GM23338 (cell line): ENCODE data around the gene SERPING1. TPM values are rescaled to one million over a fixed set of nuclear protein-coding genes. Genes with fewer than 3 reads are reported as not detected.

ENCODE experiments used
- ATAC-seq: fragments of 200-7000 bp; cut with Tn5 transposase; 3 replicates; pipeline ENCODE4 v1.9.1; 2020
- DNase-seq: peaks from one replicate; pipeline ENCODE4 v3.0.0-alpha.2; 2015; ENCODE audit warnings: low spot score
- H2AFZ ChIP-seq: fragments of 200-600 bp; sonication (generic); 2 replicates; pipeline ENCODE4 v1.8.0; 2016; ENCODE audit warnings: antibody characterized with exemption, mild to moderate bottlenecking, moderate library complexity
- H3F3A ChIP-seq: fragments of 200-600 bp; sonication (generic); replicated peaks from 2 replicates; pipeline ENCODE4 v1.8.0; 2017; ENCODE audit warnings: antibody characterized with exemption, mixed run types, low read depth
- H3K27ac ChIP-seq: fragments of 200-600 bp; sonication (generic); 2 replicates; pipeline ENCODE4 v1.6.1; 2016; ENCODE audit warnings: low read depth
- H3K27me3 ChIP-seq: fragments of 200-600 bp; sonication (generic); 2 replicates; pipeline ENCODE4 v1.8.0; 2016; ENCODE audit warnings: mild to moderate bottlenecking, mixed run types, moderate library complexity; ENCODE audit not compliant: insufficient read depth
- H3K36me3 ChIP-seq: fragments of 200-600 bp; sonication (generic); 2 replicates; pipeline ENCODE4 v1.8.0; 2016; ENCODE audit warnings: mild to moderate bottlenecking; ENCODE audit not compliant: insufficient read depth
- H3K4me1 ChIP-seq: fragments of 200-600 bp; sonication (generic); 2 replicates; pipeline ENCODE4 v1.8.0; 2016; ENCODE audit warnings: mild to moderate bottlenecking, moderate library complexity; ENCODE audit not compliant: insufficient read depth
- H3K4me2 ChIP-seq: fragments of 200-600 bp; sonication (generic); 2 replicates; pipeline ENCODE4 v1.7.1; 2017; ENCODE audit warnings: mixed run types
- H3K4me3 ChIP-seq: fragments of 200-600 bp; sonication (generic); 2 replicates; pipeline ENCODE4 v1.6.1; 2016; ENCODE audit warnings: mixed run types
- H3K79me2 ChIP-seq: fragments of 200-600 bp; sonication (generic); replicated peaks from 2 replicates; pipeline ENCODE4 v1.8.0; 2017; ENCODE audit warnings: mild to moderate bottlenecking; ENCODE audit not compliant: insufficient read depth
- H3K9me2 ChIP-seq: fragments of 200-600 bp; sonication (generic); 2 replicates; pipeline ENCODE4 v1.8.0; 2017; ENCODE audit not compliant: insufficient read depth
- H4K20me1 ChIP-seq: fragments of 200-600 bp; sonication (generic); replicated peaks from 2 replicates; pipeline ENCODE4 v1.8.0; 2017; ENCODE audit warnings: mild to moderate bottlenecking; ENCODE audit not compliant: insufficient read depth
- H3K27ac Mint-ChIP-seq: 2 replicates; pipeline ENCODE4 v1.8.0; 2020; ENCODE audit warnings: inconsistent platforms, mild to moderate bottlenecking, moderate library complexity, mixed read lengths
- H3K27me3 Mint-ChIP-seq: 3 replicates; pipeline ENCODE4 v1.8.0; 2022; ENCODE audit warnings: low read depth, mild to moderate bottlenecking, moderate library complexity, mixed read lengths, inconsistent platforms; ENCODE audit not compliant: insufficient read depth, poor library complexity
- H3K36me3 Mint-ChIP-seq: 3 replicates; pipeline ENCODE4 v1.8.0; 2021; ENCODE audit warnings: low read depth, mild to moderate bottlenecking, inconsistent platforms, moderate library complexity, mixed read lengths
- H3K4me1 Mint-ChIP-seq: 3 replicates; pipeline ENCODE4 v1.8.0; 2020; ENCODE audit warnings: mild to moderate bottlenecking, inconsistent platforms, mixed read lengths
- H3K4me3 Mint-ChIP-seq: 3 replicates; pipeline ENCODE4 v1.8.0; 2021; ENCODE audit warnings: moderate library complexity, mild to moderate bottlenecking, inconsistent platforms, mixed read lengths
- H3K9me3 Mint-ChIP-seq: 3 replicates; pipeline ENCODE4 v1.8.0; 2020; ENCODE audit warnings: moderate library complexity, mild to moderate bottlenecking, inconsistent platforms, mixed read lengths
- CREB1 ChIP-seq: fragments of 250-450 bp; sonication (Bioruptor Pico); IDR thresholded peaks from 2 replicates; pipeline ENCODE4 v1.5.0; 2020; ENCODE audit warnings: low read depth, mild to moderate bottlenecking, moderate library complexity
- ETS1 ChIP-seq: IDR thresholded peaks from 2 replicates; pipeline ENCODE4 v1.6.1; 2016; ENCODE audit warnings: antibody characterized with exemption
- EZH2 ChIP-seq: fragments of 200-600 bp; sonication (generic); IDR thresholded peaks from one replicate; pipeline ENCODE4 v1.8.0; 2017; ENCODE audit warnings: antibody characterized with exemption, mild to moderate bottlenecking, low read depth; ENCODE audit not compliant: unreplicated experiment
- EZH2phosphoT487 ChIP-seq: fragments of 200-600 bp; sonication (generic); IDR thresholded peaks from one replicate; pipeline ENCODE4 v1.8.1; 2018; ENCODE audit warnings: antibody characterized with exemption; ENCODE audit not compliant: unreplicated experiment
- JUNB ChIP-seq: IDR thresholded peaks from one replicate; pipeline ENCODE4 v1.6.1; 2016; ENCODE audit warnings: antibody characterized with exemption; ENCODE audit not compliant: unreplicated experiment
- NANOG ChIP-seq: IDR thresholded peaks from 2 replicates; pipeline ENCODE4 v1.6.1; 2016; ENCODE audit warnings: antibody characterized with exemption, borderline replicate concordance
- POLR2AphosphoS5 ChIP-seq: IDR thresholded peaks from 2 replicates; pipeline ENCODE4 v1.6.1; 2016; ENCODE audit warnings: antibody characterized with exemption, low read depth
- STAT1 ChIP-seq: IDR thresholded peaks from one replicate; pipeline ENCODE4 v1.6.1; 2016; ENCODE audit warnings: antibody characterized with exemption; ENCODE audit not compliant: unreplicated experiment
- ZNF114 ChIP-seq: fragments of 250-450 bp; sonication (Bioruptor Pico); IDR thresholded peaks from 2 replicates; pipeline ENCODE4 v1.5.0; 2020; ENCODE audit warnings: mild to moderate bottlenecking, moderate library complexity
- ZNF331 ChIP-seq: fragments of 250-450 bp; sonication (Bioruptor Pico); IDR thresholded peaks from 2 replicates; pipeline ENCODE4 v1.5.0; 2020; ENCODE audit warnings: low read depth, mild to moderate bottlenecking, moderate library complexity
- ZNF462 ChIP-seq: fragments of 250-450 bp; sonication (Bioruptor Pico); IDR thresholded peaks from 2 replicates; pipeline ENCODE4 v1.5.0; 2020; ENCODE audit warnings: mild to moderate bottlenecking, moderate library complexity
- polyA plus RNA-seq: library from polyadenylated mRNA; unstranded; fragments of >200 nt; fragmentation: Nextera tagmentation; extraction: Ambion mirVana; gene quantifications from 2 replicates; pipeline ENCODE4 v1.2.1, GENCODE V29; 2016
- total RNA-seq: library from RNA; depleted of rRNA; stranded (reverse); fragments of >200 nt; shearing (Covaris generic); gene quantifications from 2 replicates; pipeline ENCODE4 v1.2.3, GENCODE V29; 2014
- TF ChIP-seq, protein P1 (sequence below), 2 experiments: fragments of 200-600 bp in 1 of 2; sonication (generic) in 1 of 2; conservative IDR thresholded peaks; 2 replicates each; pipeline versions ENCODE4 v1.5.1 to v1.6.1; 2016 to 2017; ENCODE audit warnings: antibody characterized with exemption in 2 of 2, low read depth in 2 of 2, mild to moderate bottlenecking in 2 of 2, moderate library complexity in 1 of 2
- TF ChIP-seq, protein P2 (sequence below): IDR thresholded peaks from one replicate; pipeline ENCODE4 v1.6.1; 2018; ENCODE audit warnings: antibody characterized with exemption; ENCODE audit not compliant: unreplicated experiment

SERPING1 gene
- total and polyA plus RNA-seq, 2 experiments from 2014 or later = 42.3 to 54.7 TPM

DNA sequence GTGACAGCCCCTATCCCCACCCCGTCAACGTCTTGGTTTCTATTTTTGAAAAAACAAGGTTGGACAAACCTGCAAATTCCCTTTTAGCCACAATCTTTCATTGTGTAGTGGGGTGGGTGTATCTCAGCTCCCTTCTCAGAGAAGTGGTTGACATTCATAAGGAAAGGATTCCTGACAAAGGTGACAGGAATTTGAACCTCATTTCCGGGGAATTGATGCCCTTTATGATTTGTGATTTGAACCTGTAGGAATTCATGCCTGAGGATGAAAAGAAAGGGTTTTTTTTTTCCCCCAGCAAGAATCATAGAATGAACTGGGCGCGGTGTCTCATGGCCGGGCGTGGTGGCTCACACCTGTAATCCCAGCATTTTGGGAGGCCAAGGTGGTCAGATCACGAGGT, 37.8 kb downstream of the SERPING1 start:
- Histone ChIP-seq H4K20me1 (peaks cover 4% of the 10 kb centered on the region; the same call in 1 of the 2 replicates), H3K4me2 (no peak overlapping the region), H3F3A (peaks cover 26% of the 10 kb centered on the region), H3K36me3 (0 out of 2 replicates have a peak, but pooled peaks cover 2% of the 10 kb centered on the region), H2AFZ (no peak overlapping the region), H3K79me2 (peaks cover 22% of the 10 kb centered on the region), H3K4me3 (no peak overlapping the region), H3K4me1 (peaks cover 15% of the 10 kb centered on the region), H3K9me2 (peaks cover 32% of the 10 kb centered on the region), H3K27ac (no peak overlapping the region), H3K27me3 (no peaks in the 10 kb centered on the region)
- DNase-seq = no peak
- no peak overlapping the region for H3K27ac Mint-ChIP-seq
- peaks cover 19% of the 10 kb centered on the region for H3K36me3 Mint-ChIP-seq
- TF ChIP-seq CREB1 (CRISPR knock-in tag) = no peak
- TF ChIP-seq, protein P1, sequence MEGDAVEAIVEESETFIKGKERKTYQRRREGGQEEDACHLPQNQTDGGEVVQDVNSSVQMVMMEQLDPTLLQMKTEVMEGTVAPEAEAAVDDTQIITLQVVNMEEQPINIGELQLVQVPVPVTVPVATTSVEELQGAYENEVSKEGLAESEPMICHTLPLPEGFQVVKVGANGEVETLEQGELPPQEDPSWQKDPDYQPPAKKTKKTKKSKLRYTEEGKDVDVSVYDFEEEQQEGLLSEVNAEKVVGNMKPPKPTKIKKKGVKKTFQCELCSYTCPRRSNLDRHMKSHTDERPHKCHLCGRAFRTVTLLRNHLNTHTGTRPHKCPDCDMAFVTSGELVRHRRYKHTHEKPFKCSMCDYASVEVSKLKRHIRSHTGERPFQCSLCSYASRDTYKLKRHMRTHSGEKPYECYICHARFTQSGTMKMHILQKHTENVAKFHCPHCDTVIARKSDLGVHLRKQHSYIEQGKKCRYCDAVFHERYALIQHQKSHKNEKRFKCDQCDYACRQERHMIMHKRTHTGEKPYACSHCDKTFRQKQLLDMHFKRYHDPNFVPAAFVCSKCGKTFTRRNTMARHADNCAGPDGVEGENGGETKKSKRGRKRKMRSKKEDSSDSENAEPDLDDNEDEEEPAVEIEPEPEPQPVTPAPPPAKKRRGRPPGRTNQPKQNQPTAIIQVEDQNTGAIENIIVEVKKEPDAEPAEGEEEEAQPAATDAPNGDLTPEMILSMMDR (conservative IDR thresholded peaks at IDR 0.05; ENCODE audit: low read depth in 2 of 2) = no peak
- TF ChIP-seq EZH2phosphoT487 = no peak
- no peak for TF ChIP-seq ZNF462
- TF ChIP-seq, protein P2, sequence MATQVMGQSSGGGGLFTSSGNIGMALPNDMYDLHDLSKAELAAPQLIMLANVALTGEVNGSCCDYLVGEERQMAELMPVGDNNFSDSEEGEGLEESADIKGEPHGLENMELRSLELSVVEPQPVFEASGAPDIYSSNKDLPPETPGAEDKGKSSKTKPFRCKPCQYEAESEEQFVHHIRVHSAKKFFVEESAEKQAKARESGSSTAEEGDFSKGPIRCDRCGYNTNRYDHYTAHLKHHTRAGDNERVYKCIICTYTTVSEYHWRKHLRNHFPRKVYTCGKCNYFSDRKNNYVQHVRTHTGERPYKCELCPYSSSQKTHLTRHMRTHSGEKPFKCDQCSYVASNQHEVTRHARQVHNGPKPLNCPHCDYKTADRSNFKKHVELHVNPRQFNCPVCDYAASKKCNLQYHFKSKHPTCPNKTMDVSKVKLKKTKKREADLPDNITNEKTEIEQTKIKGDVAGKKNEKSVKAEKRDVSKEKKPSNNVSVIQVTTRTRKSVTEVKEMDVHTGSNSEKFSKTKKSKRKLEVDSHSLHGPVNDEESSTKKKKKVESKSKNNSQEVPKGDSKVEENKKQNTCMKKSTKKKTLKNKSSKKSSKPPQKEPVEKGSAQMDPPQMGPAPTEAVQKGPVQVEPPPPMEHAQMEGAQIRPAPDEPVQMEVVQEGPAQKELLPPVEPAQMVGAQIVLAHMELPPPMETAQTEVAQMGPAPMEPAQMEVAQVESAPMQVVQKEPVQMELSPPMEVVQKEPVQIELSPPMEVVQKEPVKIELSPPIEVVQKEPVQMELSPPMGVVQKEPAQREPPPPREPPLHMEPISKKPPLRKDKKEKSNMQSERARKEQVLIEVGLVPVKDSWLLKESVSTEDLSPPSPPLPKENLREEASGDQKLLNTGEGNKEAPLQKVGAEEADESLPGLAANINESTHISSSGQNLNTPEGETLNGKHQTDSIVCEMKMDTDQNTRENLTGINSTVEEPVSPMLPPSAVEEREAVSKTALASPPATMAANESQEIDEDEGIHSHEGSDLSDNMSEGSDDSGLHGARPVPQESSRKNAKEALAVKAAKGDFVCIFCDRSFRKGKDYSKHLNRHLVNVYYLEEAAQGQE = no peak
- TF ChIP-seq ZNF331 = no peak
- TF ChIP-seq JUNB = no peak
- TF ChIP-seq NANOG = no peak
- no peak for TF ChIP-seq ZNF114
- TF ChIP-seq POLR2AphosphoS5 = no peak
- TF ChIP-seq STAT1 = no peak
- no peak for TF ChIP-seq EZH2
- TF ChIP-seq ETS1 = no peak
- H3K4me3 Mint-ChIP-seq = no peak overlapping the region
- H3K27me3 Mint-ChIP-seq = peaks cover 29% of the 10 kb centered on the region
- H3K4me1 Mint-ChIP-seq = peaks cover 21% of the 10 kb centered on the region
- no peak for ATAC-seq
- peaks cover 3% of the 10 kb centered on the region; the same call in 1 of the 3 replicates for H3K9me3 Mint-ChIP-seq
